Liver (tissue), 5 donors: ENCODE data around the gene FCRL2. TPM values are rescaled to one million over a fixed set of nuclear protein-coding genes. Genes with fewer than 3 reads are reported as not detected.

Source experiments
- FOXA2 ChIP-seq: IDR thresholded peaks from 2 replicates; pipeline ENCODE4 v1.6.1; 2016; ENCODE audit warnings: antibody characterized with exemption
- GABPA ChIP-seq, 2 donors: IDR thresholded peaks in 1 of 2; conservative IDR thresholded peaks in 1 of 2; 2 replicates each; pipeline ENCODE4 v1.6.1; 2016; ENCODE audit warnings: antibody characterized with exemption in 2 of 2, mild to moderate bottlenecking in 1 of 2, moderate library complexity in 1 of 2
- HNF4G ChIP-seq: IDR thresholded peaks from 2 replicates; pipeline ENCODE4 v1.6.1; 2016; ENCODE audit warnings: antibody characterized with exemption
- NR2F2 ChIP-seq: IDR thresholded peaks from 2 replicates; pipeline ENCODE4 v1.6.1; 2016; ENCODE audit warnings: antibody characterized with exemption
- polyA plus RNA-seq, 2 donors: library from polyadenylated mRNA; stranded (reverse) in 1 of 2; unstranded in 1 of 2; fragments of 200-250 nt in 1 of 2; fragments of >200 nt in 1 of 2; fragmentation: Nextera tagmentation in 1 of 2; extraction: Ambion mirVana in 1 of 2; gene quantifications; one replicate each; pipeline versions ENCODE4 v1.2.1 to v1.2.3, GENCODE V29; 2013 to 2015
- total RNA-seq, 2 donors: library from RNA; depleted of rRNA; stranded (reverse); fragments of >200 nt; gene quantifications; one replicate each; pipeline ENCODE4 v1.2.3, GENCODE V29; 2014
- donor health status: healthy.
- donor health status: healthy.
- donor health status: healthy.

The FCRL2 gene
- total and polyA plus RNA-seq, 4 donors, result 0.08 to 0.43 (median 0.23) TPM; not detected in 1

DNA sequence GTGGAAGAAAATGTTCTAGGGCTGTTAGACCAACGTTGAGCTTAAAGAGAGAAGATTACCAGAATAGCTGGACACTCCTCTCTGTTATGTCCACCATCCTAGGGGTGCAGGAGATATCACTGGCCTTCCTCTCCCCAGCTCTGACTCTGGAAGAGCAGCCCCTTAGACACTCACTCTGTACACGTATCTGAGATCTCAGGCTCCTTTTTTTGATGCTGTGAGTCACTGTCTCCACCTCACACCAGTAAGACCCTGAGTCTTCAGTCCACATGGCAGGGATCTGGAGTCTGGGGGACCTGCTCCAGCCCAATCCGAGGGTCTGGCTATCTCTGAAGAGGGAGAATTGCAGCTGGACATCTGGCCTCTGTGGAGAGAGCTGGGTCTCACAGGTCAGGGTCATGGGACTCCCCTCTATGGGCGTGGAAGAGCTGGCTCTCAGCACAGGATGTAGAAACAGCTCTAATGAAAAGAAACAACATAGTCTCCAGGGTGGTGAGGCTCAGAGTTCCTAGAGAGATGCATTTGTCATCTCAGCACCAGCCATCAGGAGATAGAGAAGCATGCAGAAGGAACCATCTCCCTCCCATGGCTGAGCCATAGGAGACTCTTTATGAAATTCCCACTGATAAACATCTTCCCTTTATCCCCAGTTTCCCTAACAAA, 79.8 kb downstream of the FCRL2 start (continued):
- no peak for TF ChIP-seq NR2F2
- TF ChIP-seq GABPA (IDR thresholded peaks at IDR 0.05 in 1 of 2, conservative IDR thresholded peaks at IDR 0.05 in 1 of 2), result no peak
- TF ChIP-seq FOXA2, result no peak
- TF ChIP-seq HNF4G, result no peak

Other genes starting within 250 kb of the FCRL2 start
- gene FCRL5, start 224.6 kb downstream of the FCRL2 start, total RNA-seq, result under 1 TPM; 0.37 to 0.67 TPM
- gene FCRL5, start 224.6 kb downstream of the FCRL2 start, polyA plus RNA-seq, result under 1 TPM; 0.10 to 0.72 TPM
- not detected for gene FCRL4, start 179.0 kb downstream of the FCRL2 start, total RNA-seq
- not detected for gene FCRL4, start 179.0 kb downstream of the FCRL2 start, polyA plus RNA-seq
- gene FCRL3, start 76.4 kb downstream of the FCRL2 start, total RNA-seq, result under 1 TPM; 0.42 to 0.59 TPM
- gene FCRL3, start 76.4 kb downstream of the FCRL2 start, polyA plus RNA-seq, result under 1 TPM; 0.16 to 0.72 TPM
- gene FCRL1, start 43.0 kb upstream of the FCRL2 start, total RNA-seq, result under 1 TPM; 0.50 to 0.84 TPM
- gene FCRL1, start 43.0 kb upstream of the FCRL2 start, polyA plus RNA-seq, result under 1 TPM; 0.02 to 0.47 TPM
- gene CD5L, start 64.7 kb upstream of the FCRL2 start, total RNA-seq, result 100 to 1,000 TPM in 1 of 2 donors, 10 to 100 TPM in 1; 14.1 to 124 TPM
- 10 to 100 TPM in 1 of 2 donors, 1 to 10 TPM in 1; 7.9 to 56.7 TPM for gene CD5L, start 64.7 kb upstream of the FCRL2 start, polyA plus RNA-seq
- 1 to 10 TPM; 3.6 to 6.0 TPM for gene KIRREL1, start 216.5 kb upstream of the FCRL2 start, total RNA-seq
- gene KIRREL1, start 216.5 kb upstream of the FCRL2 start, polyA plus RNA-seq, result 1 to 10 TPM in 1 of 2 donors, under 1 TPM in 1; 0.82 to 2.6 TPM